ENCODE measurements around the gene EXOC3L1. TPM values are rescaled to one million over a fixed set of nuclear protein-coding genes. Genes with fewer than 3 reads are reported as not detected.

EXOC3L1 gene
- total and polyA plus RNA-seq, 4 donors = 9.7 to 16.5 (median 12.0) TPM

DNA sequence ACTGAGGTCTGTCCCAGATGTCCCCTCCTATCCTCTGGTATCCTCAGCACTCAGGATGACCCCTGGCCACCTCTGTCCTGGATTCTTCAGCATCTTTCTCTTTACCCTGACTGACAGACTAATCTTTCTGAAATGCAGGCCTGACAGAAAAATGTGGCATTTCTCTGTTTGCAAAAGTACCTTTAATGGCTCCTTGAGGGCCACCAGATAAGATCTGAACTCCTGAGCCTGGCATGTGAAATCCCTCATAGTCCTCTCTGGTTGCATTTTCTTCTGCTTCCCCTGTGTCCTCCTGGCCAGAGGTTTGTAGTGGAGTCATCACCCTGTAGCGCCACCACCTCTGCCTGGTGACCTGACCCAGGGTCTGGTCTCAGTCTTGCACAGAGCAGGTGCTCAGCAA lies 6.9 kb upstream of the EXOC3L1 start:
- 97 to 100% methylated on average over 1 of the region's 1 CpG for WGBS, 2 donors
- ATAC-seq (ENCODE audit: insufficient read depth, low FRiP score) (no peak), DNase-seq (no peak)
- Histone ChIP-seq H3K9me3 (ENCODE audit: control insufficient read depth in 4 of 4, insufficient read depth in 3 of 4, low read length in 3 of 4) (no peaks in the 10 kb centered on the region), H3K36me3 (ENCODE audit: control insufficient read depth in 4 of 4, insufficient read depth in 4 of 4, low read length in 4 of 4) (peaks cover 21 to 59% (median 33%) of the 10 kb centered on the region in 4 donors), H3K27ac (ENCODE audit: low read depth in 1 of 2, low read length in 1 of 2) (no peak overlapping the region), H3K4me1 (ENCODE audit: control insufficient read depth in 5 of 5, insufficient read depth in 5 of 5, low read length in 5 of 5) (peaks cover 2 to 24% (median 11%) of the 10 kb centered on the region in 5 donors), H3K27me3 (ENCODE audit: control insufficient read depth in 3 of 3, insufficient read depth in 3 of 3, low read length in 2 of 3) (no peaks in the 10 kb centered on the region), H3K4me3 (no peak overlapping the region), H3K9ac (ENCODE audit: insufficient read depth in 1 of 2, low read length in 2 of 2) (no peak overlapping the region)
- TF ChIP-seq, protein P1, sequence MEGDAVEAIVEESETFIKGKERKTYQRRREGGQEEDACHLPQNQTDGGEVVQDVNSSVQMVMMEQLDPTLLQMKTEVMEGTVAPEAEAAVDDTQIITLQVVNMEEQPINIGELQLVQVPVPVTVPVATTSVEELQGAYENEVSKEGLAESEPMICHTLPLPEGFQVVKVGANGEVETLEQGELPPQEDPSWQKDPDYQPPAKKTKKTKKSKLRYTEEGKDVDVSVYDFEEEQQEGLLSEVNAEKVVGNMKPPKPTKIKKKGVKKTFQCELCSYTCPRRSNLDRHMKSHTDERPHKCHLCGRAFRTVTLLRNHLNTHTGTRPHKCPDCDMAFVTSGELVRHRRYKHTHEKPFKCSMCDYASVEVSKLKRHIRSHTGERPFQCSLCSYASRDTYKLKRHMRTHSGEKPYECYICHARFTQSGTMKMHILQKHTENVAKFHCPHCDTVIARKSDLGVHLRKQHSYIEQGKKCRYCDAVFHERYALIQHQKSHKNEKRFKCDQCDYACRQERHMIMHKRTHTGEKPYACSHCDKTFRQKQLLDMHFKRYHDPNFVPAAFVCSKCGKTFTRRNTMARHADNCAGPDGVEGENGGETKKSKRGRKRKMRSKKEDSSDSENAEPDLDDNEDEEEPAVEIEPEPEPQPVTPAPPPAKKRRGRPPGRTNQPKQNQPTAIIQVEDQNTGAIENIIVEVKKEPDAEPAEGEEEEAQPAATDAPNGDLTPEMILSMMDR (IDR thresholded peaks at IDR 0.05; ENCODE audit: control extremely low read depth, extremely low read depth) = no peak

DNA sequence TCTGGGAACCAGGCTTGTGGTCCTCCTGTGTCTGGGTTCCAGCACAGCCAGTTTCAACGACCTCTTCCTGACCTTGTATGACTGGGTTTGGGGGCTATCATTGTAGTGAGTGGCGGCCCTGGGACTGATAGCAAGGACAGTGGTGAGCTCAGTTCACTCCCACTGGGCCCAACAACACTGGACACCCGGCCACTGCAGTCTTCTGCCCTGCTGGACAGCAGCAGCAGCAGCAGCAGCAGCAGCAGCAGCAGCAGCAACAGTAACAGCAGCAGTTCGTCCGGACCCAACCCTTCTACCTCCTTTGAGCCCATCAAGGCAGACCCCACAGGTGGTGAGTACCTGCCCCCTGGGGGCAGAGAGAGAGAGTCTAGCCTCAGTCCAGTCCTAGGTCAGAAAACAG lies 5.7 kb upstream of the EXOC3L1 start:
- H3K9me3 ChIP-seq (ENCODE audit: control insufficient read depth in 4 of 4, insufficient read depth in 3 of 4, low read length in 3 of 4) = no peaks in the 10 kb centered on the region
- H3K9ac ChIP-seq (ENCODE audit: insufficient read depth in 1 of 2, low read length in 2 of 2) = no peak overlapping the region
- peaks cover 8 to 30% (median 13%) of the 10 kb centered on the region in 5 donors for H3K4me1 ChIP-seq (ENCODE audit: control insufficient read depth in 5 of 5, insufficient read depth in 5 of 5, low read length in 5 of 5)
- 85 to 98% methylated on average over 5 of the region's 5 CpGs for whole genome bisulfite sequencing, 2 donors
- no peak overlapping the region for H3K27ac ChIP-seq (ENCODE audit: low read depth in 1 of 2, low read length in 1 of 2)
- no peak overlapping the region for H3K4me3 ChIP-seq
- no peaks in the 10 kb centered on the region for H3K27me3 ChIP-seq (ENCODE audit: control insufficient read depth in 3 of 3, insufficient read depth in 3 of 3, low read length in 2 of 3)
- TF ChIP-seq, protein P1 (IDR thresholded peaks at IDR 0.05; ENCODE audit: control extremely low read depth, extremely low read depth) = no peak
- no peak for ATAC-seq (ENCODE audit: insufficient read depth, low FRiP score)
- peaks cover 21 to 51% (median 31%) of the 10 kb centered on the region in 4 donors for H3K36me3 ChIP-seq (ENCODE audit: control insufficient read depth in 4 of 4, insufficient read depth in 4 of 4, low read length in 4 of 4)
- no peak for DNase-seq

DNA sequence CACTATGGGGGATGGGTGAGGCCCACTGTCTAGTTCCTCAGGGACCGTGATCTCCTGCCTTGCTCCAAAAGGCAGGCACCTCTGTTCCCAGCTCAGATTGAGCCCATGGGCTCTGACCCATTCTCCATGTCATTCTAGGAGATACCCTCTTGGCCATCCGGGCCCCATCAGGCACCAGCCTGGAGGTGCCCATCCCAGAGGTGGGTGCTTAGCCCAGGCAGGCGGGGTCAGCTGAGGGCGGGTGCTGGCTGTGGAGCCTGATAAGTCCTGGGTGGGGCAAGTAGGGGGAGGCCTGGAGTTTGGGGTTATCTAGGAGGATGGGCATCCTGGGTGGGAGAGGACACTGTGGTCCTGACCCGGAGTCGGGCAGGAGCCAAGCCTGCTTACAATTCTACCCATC lies 4.3 kb upstream of the EXOC3L1 start:
- 91 to 95% methylated on average over 6 of the region's 6 CpGs for WGBS, 2 donors
- Histone ChIP-seq H3K27ac (ENCODE audit: low read depth in 1 of 2, low read length in 1 of 2) (no peak overlapping the region), H3K4me3 (no peak overlapping the region), H3K9me3 (ENCODE audit: control insufficient read depth in 4 of 4, insufficient read depth in 3 of 4, low read length in 3 of 4) (no peaks in the 10 kb centered on the region), H3K27me3 (ENCODE audit: control insufficient read depth in 3 of 3, insufficient read depth in 3 of 3, low read length in 2 of 3) (no peaks in the 10 kb centered on the region), H3K9ac (ENCODE audit: insufficient read depth in 1 of 2, low read length in 2 of 2) (no peak overlapping the region), H3K36me3 (ENCODE audit: control insufficient read depth in 4 of 4, insufficient read depth in 4 of 4, low read length in 4 of 4) (peaks cover 21 to 44% (median 31%) of the 10 kb centered on the region in 4 donors), H3K4me1 (ENCODE audit: control insufficient read depth in 5 of 5, insufficient read depth in 5 of 5, low read length in 5 of 5) (peaks cover 8 to 30% (median 13%) of the 10 kb centered on the region in 5 donors)
- ATAC-seq (ENCODE audit: insufficient read depth, low FRiP score) (no peak), DNase-seq (no peak)
- TF ChIP-seq, protein P1 (IDR thresholded peaks at IDR 0.05; ENCODE audit: control extremely low read depth, extremely low read depth) = no peak

DNA sequence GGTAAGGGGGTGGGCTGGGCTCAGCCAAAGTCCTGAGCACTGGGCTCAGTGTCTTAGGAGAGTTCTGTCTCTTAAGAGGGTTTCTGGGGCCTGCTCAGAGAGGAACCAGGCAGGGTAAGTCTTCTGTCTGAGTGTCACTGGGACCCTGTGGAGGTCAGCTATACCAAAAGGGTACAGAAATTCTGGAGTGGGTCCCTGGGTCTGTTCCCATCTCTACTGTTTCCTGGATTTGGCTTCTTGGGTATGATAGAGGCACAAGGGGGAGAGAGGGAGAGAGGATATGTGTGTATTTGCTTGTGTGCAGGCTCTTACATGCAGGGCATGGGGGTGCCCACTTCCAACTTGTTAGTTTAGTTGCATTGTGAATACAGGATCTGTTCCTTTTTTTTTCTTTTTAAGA lies 3.6 kb upstream of the EXOC3L1 start:
- H3K36me3 ChIP-seq (ENCODE audit: control insufficient read depth in 4 of 4, insufficient read depth in 4 of 4, low read length in 4 of 4) = peaks cover 21 to 44% (median 31%) of the 10 kb centered on the region in 4 donors
- no peak overlapping the region for H3K9ac ChIP-seq (ENCODE audit: insufficient read depth in 1 of 2, low read length in 2 of 2)
- peaks cover 8 to 29% (median 17%) of the 10 kb centered on the region in 5 donors for H3K4me1 ChIP-seq (ENCODE audit: control insufficient read depth in 5 of 5, insufficient read depth in 5 of 5, low read length in 5 of 5)

More for the DNA sequence above, 3.6 kb upstream of the EXOC3L1 start:
- ATAC-seq (ENCODE audit: insufficient read depth, low FRiP score) (no peak), DNase-seq (no peak)
- no peak overlapping the region for H3K4me3 ChIP-seq
- TF ChIP-seq, protein P1 (IDR thresholded peaks at IDR 0.05; ENCODE audit: control extremely low read depth, extremely low read depth) = no peak
- no peaks in the 10 kb centered on the region for H3K9me3 ChIP-seq (ENCODE audit: control insufficient read depth in 4 of 4, insufficient read depth in 3 of 4, low read length in 3 of 4)
- no peak overlapping the region for H3K27ac ChIP-seq (ENCODE audit: low read depth in 1 of 2, low read length in 1 of 2)
- H3K27me3 ChIP-seq (ENCODE audit: control insufficient read depth in 3 of 3, insufficient read depth in 3 of 3, low read length in 2 of 3) = no peaks in the 10 kb centered on the region

All from lung (tissue), 12 donors.